Astrocyte (in vitro differentiated cells and primary cell): ENCODE results near the gene CHRNB2. TPM values are rescaled to one million over a fixed set of nuclear protein-coding genes. Genes with fewer than 3 reads are reported as not detected.

Source experiments
- DNase-seq: peaks from one replicate; pipeline ENCODE4 v3.0.0-alpha.2; 2010; ENCODE audit warnings: low read depth
- FAIRE-seq: peaks from 2 replicates; lab custom pipeline; 2011; peaks lifted over from hg19 to GRCh38; lab: Jason Lieb, UNC
- H2AFZ ChIP-seq: 2 replicates; pipeline ENCODE4 v1.6.0; 2012; ENCODE audit warnings: low read depth, low read length, inconsistent platforms
- H3K27ac ChIP-seq: 2 replicates; pipeline ENCODE4 v1.5.1; 2011; ENCODE audit warnings: low read depth, low read length, inconsistent platforms
- H3K27me3 ChIP-seq: 2 replicates; pipeline ENCODE4 v1.6.0; 2011; ENCODE audit warnings: low read length, inconsistent platforms; ENCODE audit not compliant: insufficient read depth
- H3K36me3 ChIP-seq: 2 replicates; pipeline ENCODE4 v1.5.1; 2011; ENCODE audit warnings: low read length, inconsistent platforms; ENCODE audit not compliant: insufficient read depth
- H3K4me1 ChIP-seq: 2 replicates; pipeline ENCODE4 v1.5.1; 2011; ENCODE audit warnings: low read length, inconsistent platforms; ENCODE audit not compliant: insufficient read depth
- H3K4me2 ChIP-seq: 2 replicates; pipeline ENCODE4 v1.6.0; 2012; ENCODE audit warnings: low read length, inconsistent platforms
- H3K4me3 ChIP-seq: 2 replicates; pipeline ENCODE4 v1.5.1; 2011; ENCODE audit warnings: low read depth, mild to moderate bottlenecking, low read length, inconsistent platforms; ENCODE audit not compliant: insufficient read depth
- H3K79me2 ChIP-seq: 2 replicates; pipeline ENCODE4 v1.6.0; 2012; ENCODE audit warnings: mild to moderate bottlenecking, low read length, inconsistent platforms; ENCODE audit not compliant: insufficient read depth
- H3K9ac ChIP-seq: 2 replicates; pipeline ENCODE4 v1.6.0; 2012; ENCODE audit warnings: mild to moderate bottlenecking, low read length, inconsistent platforms
- H3K9me3 ChIP-seq: 2 replicates; pipeline ENCODE4 v1.5.1; 2012; ENCODE audit warnings: low read depth, mild to moderate bottlenecking, low read length, inconsistent platforms; ENCODE audit not compliant: insufficient read depth
- H4K20me1 ChIP-seq: 2 replicates; pipeline ENCODE4 v1.6.0; 2012; ENCODE audit warnings: low read length, inconsistent platforms; ENCODE audit not compliant: insufficient read depth
- H3K27ac Mint-ChIP-seq: one replicate; pipeline ENCODE4 v1.8.0; 2021; ENCODE audit warnings: mild to moderate bottlenecking, mixed read lengths; ENCODE audit not compliant: unreplicated experiment
- H3K27me3 Mint-ChIP-seq: one replicate; pipeline ENCODE4 v1.8.0; 2021; ENCODE audit warnings: low read depth, mixed read lengths; ENCODE audit not compliant: unreplicated experiment
- H3K36me3 Mint-ChIP-seq: one replicate; pipeline ENCODE4 v1.8.0; 2021; ENCODE audit warnings: low read depth, mixed read lengths; ENCODE audit not compliant: unreplicated experiment
- H3K4me1 Mint-ChIP-seq: one replicate; pipeline ENCODE4 v1.8.0; 2021; ENCODE audit warnings: low read depth, mixed read lengths; ENCODE audit not compliant: unreplicated experiment
- H3K4me3 Mint-ChIP-seq: one replicate; pipeline ENCODE4 v1.8.0; 2021; ENCODE audit warnings: mild to moderate bottlenecking, moderate library complexity, mixed read lengths; ENCODE audit not compliant: unreplicated experiment
- H3K9me3 Mint-ChIP-seq: one replicate; pipeline ENCODE4 v1.8.0; 2021; ENCODE audit warnings: mild to moderate bottlenecking, mixed read lengths; ENCODE audit not compliant: unreplicated experiment
- CTCF ChIP-seq: IDR thresholded peaks from 2 replicates; pipeline ENCODE4 v1.5.1; 2011; ENCODE audit warnings: low read depth, mild to moderate bottlenecking, inconsistent platforms, low read length, moderate library complexity; ENCODE audit not compliant: insufficient read depth
- EZH2 ChIP-seq: IDR thresholded peaks from 2 replicates; pipeline ENCODE4 v1.6.1; 2012; ENCODE audit warnings: mild to moderate bottlenecking, low read length, inconsistent platforms; ENCODE audit not compliant: insufficient read depth
- total RNA-seq: library from RNA; stranded (reverse); gene quantifications from 2 replicates; pipeline ENCODE4 v1.2.1, GENCODE V29; 2021

Gene CHRNB2
- total RNA-seq, 1 donor from 2014 or later: 0.20 TPM

GRCh38 chr1:154559466-154560044, 8.0 kb upstream of the CHRNB2 start:
- peaks cover 21% of the 10 kb centered on the region for H3K4me1 ChIP-seq
- peaks cover 35% of the 10 kb centered on the region for H4K20me1 ChIP-seq
- H3K9me3 ChIP-seq: no peaks in the 10 kb centered on the region
- H3K79me2 ChIP-seq: peaks cover 32% of the 10 kb centered on the region
- H3K4me3 ChIP-seq: peak overlapping the region; percentile 68
- no peaks in the 10 kb centered on the region for H3K27me3 ChIP-seq
- peak overlapping the region; percentile 78 for H3K9ac ChIP-seq
- Mint-ChIP-seq H3K27me3 (no peaks in the 10 kb centered on the region), H3K4me3 (peak overlapping the region; percentile 85), H3K4me1 (peaks cover 14% of the 10 kb centered on the region), H3K27ac (peak overlapping the region; percentile 91), H3K36me3 (peaks cover 12% of the 10 kb centered on the region), H3K9me3 (no peaks in the 10 kb centered on the region)
- peak overlapping the region; percentile 79 for H3K27ac ChIP-seq
- TF ChIP-seq EZH2 (no peak), CTCF (peak; percentile 97)
- peak; percentile 79 for DNase-seq
- FAIRE-seq: peak; percentile 41
- peak overlapping the region; percentile 91 for H3K4me2 ChIP-seq
- peak overlapping the region; percentile 96 for H2AFZ ChIP-seq
- H3K36me3 ChIP-seq: peaks cover 12% of the 10 kb centered on the region

- FAIRE-seq: no peak
- H3K9me3 ChIP-seq: no peaks in the 10 kb centered on the region
These were observed 1.7 kb upstream of the CHRNB2 start for GRCh38 chr1:154565876-154566275.

More at GRCh38 chr1:154565876-154566275, 1.7 kb upstream of the CHRNB2 start:
- Histone ChIP-seq H2AFZ (no peak overlapping the region), H3K4me1 (peaks cover 4% of the 10 kb centered on the region), H3K27ac (no peak overlapping the region), H4K20me1 (peaks cover 4% of the 10 kb centered on the region), H3K4me2 (no peak overlapping the region), H3K9ac (no peak overlapping the region), H3K4me3 (no peak overlapping the region), H3K79me2 (no peaks in the 10 kb centered on the region), H3K36me3 (no peaks in the 10 kb centered on the region), H3K27me3 (peaks cover 26% of the 10 kb centered on the region)
- TF ChIP-seq EZH2: no peak
- no peak for TF ChIP-seq CTCF
- Mint-ChIP-seq H3K27me3 (peaks cover 44% of the 10 kb centered on the region), H3K4me3 (no peak overlapping the region), H3K36me3 (no peaks in the 10 kb centered on the region), H3K4me1 (peaks cover 4% of the 10 kb centered on the region), H3K27ac (no peak overlapping the region), H3K9me3 (no peaks in the 10 kb centered on the region)
- no peak for DNase-seq
